ENCODE results near the gene ABR.
"Not testable (repeated sequence)": the region's sequence is repeated elsewhere in the genome, so short reads cannot be mapped to it uniquely, and the experiment has no call there.

The ABR gene

GRCh38 chr17:983921-984320 lies 195.9 kb downstream of the ABR start:
- no peak for DNase-seq (ENCODE audit: low read depth)

- no peak for DNase-seq (ENCODE audit: low read depth)
These were observed 198.5 kb downstream of the ABR start for GRCh38 chr17:981292-981658.

DNA sequence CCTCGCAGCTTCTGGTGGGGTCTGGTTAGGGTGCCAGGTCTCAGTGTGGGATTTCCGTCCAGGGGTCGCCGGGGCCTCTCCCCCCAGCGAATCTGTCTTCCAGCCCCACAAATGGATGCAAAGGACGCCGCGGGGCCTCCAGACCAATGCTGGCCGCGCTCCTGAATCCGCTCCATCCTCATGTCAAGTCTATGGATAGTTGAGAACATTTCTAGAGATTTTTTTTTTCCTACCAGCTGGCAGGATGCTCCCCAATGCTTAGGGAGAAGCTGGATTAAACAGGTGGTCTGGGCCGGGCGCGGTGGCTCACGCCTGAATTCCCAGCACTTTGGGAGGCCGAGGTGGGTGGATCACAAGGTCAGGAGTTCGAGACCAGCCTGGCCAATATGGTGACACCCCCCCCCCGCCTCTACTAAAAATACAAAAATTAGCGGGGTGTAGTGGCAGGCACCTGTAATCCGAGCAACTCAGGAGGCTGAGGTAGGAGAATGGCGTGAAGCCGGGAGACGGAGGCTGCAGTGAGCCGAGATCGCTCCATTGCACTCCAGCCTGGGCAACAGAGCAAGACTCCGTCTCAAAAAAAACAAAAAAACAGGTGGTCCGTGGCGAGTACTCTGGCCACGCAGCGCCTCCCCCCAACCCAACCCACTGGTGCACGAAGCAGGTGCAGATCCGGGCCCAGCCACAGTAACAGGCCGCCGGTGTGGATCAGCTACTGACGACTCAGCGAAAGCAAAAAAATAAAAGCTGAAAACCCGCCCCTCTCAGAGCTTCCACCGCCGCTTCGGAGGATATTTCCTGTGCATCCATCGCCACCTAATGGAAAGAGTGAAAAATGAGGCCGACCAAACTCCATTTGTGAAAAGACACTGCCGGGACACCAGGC lies 199.1 kb downstream of the ABR start:
- DNase-seq (ENCODE audit: low read depth): peak; percentile 79

- peak; percentile 35 for DNase-seq (ENCODE audit: low read depth)
These were observed 200.0 kb downstream of the ABR start, which contains the start of gene NXN for GRCh38 chr17:979539-980405. NXN (minus strand) TSS chr17:979776.

- DNase-seq (ENCODE audit: low read depth): no peak
These were observed 200.6 kb downstream of the ABR start for GRCh38 chr17:979212-979538.

DNA sequence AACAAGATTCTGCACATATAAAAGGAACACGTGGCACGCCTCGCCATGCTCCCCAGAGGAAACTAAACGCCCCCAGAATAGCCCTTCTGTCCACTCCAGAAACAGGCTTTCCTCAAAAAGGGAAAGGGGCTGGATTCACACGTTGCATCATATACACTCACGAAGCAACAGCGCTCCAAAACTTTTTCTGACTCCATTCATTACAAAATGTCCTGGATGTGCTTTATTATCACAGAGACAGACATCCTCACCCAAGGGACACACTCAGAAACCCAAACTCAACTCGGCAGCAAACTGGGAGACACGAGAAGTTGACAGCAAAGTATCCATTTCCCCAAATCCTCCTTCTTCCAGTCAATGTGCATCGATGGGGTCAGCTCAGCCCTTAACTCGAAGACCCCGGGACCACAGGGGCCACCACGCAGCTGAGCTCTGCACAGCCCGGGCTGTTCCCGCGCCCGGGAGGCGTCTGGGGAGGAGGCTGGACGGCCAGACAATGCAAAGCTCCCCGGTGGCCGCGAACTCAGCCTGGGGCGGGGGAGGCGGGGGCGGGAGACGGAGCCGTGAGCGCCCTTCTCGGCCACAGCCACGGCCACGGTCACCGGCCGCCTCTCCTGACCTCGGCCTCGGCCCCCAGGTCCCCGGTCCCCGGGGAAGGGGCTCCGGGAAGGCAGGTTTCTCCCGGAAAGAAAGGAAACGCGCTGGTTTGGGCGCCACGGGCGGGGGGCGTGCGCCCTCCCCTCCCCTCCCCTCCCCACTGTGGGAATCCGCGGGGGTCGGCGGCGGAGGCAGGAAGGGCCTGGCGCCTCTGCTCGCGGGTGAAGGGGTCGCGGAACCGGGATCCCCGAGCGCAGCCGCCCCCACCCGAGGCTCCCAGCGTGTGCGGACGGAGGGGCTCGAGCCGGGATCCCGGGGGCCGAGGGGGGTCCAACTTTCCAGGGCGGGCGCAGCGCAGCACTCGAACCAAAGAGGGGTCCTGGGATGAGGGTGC lies 201.4 kb downstream of the ABR start:
- DNase-seq (ENCODE audit: low read depth): no peak

DNA sequence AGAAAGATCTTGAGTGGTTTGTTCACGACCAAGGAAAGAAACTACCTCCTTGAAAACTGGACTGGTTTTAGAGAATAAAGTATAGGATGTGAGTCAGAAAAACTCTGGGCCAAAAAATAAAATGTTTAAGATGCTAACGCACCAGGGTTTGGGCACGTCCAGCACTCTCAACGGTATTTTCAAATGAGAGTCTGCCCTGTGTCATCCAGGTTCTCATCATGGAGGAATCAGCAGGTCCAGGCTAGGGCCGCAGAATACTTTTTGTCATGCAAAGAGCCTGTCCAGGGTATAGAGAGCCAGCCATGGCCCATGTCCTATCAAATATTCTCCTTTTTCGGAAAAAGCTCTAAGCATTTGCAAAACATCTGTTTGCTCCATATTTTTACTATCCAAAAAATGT lies 202.6 kb downstream of the ABR start:
- no peak for DNase-seq (ENCODE audit: low read depth)

DNA sequence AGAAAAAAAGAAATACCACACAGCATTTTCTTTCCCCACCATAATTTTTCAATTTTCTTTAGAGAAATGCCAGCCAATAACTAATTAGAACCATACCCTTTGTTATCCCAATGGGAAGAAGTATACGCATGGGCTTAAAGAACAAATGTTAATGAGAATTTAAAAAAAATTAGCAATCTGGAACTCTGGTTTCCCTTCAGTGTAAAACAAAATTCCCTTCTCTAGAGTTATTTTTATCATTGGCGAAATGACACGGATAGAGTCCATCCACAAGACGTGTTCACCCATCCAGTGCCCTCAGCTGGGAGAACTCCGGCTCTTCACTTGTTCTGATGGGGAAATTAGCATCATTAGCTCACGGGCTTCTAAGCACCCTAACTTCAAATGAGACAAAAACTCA lies 203.5 kb downstream of the ABR start:
- no peak for DNase-seq (ENCODE audit: low read depth)

- DNase-seq (ENCODE audit: low read depth): peak; percentile 26
These were observed 204.3 kb downstream of the ABR start for GRCh38 chr17:975371-975915.

DNA sequence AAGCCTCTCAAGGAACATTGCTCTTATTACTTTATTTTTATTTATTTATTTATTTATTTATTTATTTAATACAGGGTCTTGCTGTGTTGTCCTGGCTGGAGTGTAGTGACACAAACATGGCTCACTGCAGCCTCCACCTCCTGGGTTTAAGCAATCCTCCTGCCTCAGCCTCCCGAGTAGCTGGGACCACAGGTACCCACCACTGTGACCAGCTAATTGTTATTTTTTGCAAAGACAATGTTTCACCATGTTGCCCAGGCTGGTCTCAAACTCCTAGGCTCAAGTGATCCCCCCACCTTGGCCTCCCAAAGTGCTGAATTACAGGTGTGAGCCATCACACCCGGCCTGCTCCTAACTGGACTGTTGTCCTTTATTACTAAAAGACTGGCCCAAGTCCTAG lies 205.0 kb downstream of the ABR start:
- not testable (repeated sequence) for DNase-seq (ENCODE audit: low read depth)

DNA sequence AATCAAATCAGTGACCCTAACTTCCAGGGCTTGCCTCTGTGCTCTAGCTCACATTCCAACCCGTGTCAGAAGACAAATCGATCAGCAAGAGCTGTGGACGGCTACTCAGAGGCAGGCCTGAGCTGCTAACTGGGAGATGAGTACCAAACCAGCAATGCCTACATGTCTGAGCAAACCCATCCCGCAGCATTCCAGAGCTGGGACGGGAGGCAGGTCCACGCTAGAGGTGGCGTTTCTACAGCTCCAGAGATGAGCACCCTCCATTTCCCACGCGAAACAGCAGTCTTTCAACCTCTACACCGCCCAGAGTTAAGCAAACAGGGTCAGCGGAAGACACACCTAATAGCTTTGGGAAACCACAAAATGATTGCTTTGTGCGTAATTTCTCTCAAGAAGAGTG lies 206.7 kb downstream of the ABR start:
- DNase-seq (ENCODE audit: low read depth): no peak

- not testable (repeated sequence) for DNase-seq (ENCODE audit: low read depth)
These were observed 207.9 kb downstream of the ABR start for GRCh38 chr17:971861-972260.

- DNase-seq (ENCODE audit: low read depth): no peak
These were observed 209.4 kb downstream of the ABR start for GRCh38 chr17:970364-970763.

DNA sequence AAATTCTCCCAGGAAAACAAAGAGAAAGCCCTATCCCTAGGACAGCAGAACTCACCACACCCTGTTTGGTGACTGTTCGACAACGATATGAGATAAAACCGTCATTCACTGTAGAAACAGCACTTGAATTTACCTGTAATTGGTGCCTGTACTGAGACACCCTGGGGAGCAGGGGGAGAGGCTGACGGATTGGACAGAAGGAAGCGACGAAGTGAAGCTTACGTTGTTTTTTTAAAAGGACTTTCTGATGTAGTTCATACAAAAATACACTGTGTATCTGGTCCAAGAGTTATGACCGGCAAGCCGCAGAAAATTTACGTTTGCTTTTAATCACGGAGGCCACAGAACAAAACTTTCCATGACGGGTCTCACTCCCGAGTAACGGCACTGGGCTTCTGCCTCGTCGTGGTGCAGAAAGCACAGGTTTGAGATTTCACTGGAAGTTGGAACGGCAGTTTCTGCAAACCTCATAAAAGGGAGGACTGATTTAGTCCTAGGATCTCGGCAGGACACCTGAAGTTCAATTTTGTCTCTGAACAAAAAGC lies 209.9 kb downstream of the ABR start:
- peak; percentile 26 for DNase-seq (ENCODE audit: low read depth)

DNA sequence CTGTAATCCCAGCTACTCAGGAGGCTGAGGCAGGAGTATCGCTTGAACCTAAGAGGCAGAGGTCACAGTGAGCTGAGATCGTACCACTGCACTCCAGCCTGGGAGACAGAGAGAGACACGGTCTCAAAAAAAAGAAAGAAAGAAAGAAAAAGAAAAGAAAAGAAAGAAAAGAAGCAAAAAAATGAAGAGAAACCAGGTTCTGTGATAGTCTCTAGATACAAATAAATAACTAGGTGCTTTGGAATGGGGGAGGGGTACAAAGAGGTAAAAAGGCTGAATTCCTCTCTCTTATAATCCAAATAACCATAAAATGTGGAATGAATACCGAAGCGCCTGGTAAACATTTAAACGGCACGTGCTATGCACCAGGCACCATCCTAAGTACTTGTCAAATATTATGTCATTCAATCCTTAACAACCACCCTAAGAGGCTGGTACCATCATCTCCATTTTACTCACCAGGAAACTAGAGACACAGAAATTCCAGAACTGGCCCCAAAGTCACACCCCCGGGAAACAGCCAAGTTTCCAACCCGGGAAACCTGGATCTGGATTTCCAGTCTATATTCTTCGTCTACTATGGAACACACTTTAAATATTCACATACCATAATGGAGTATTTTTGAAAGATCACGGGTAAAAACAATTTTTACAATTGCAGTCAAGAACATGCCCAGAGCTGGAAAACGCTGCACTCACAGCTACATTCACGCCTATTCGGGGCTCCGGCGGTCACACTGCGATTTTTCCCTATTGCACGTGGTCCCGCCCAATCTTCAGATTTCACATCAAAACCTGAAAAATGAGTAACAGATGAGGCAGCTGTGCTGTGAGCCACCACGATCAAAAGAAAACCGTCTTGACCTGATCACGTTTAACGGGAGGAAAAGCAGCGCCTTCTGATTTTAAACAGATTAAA lies 210.7 kb downstream of the ABR start:
- no peak for DNase-seq (ENCODE audit: low read depth)

DNA sequence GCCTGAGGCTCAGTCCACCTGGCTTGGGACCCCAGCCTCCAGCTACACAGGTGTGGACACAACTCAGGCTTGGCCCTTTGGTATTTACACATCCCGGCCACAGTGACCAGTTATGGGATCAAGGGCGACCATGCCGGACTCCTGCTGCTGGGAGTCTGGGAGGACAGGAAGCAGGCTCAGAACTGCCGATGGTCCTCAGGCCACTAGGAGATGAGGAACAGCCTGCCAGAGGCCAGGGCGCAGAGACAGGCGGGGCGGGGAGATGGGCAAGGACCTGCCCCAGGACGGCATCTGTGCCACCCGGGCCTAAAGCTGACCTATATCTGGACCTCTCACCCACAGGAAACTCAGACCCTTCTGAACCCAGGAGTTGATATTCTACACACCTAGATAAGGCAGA lies 212.7 kb downstream of the ABR start:
- no peak for DNase-seq (ENCODE audit: low read depth)

- no peak for DNase-seq (ENCODE audit: low read depth)
These were observed 214.3 kb downstream of the ABR start for GRCh38 chr17:965311-965989.

DNA sequence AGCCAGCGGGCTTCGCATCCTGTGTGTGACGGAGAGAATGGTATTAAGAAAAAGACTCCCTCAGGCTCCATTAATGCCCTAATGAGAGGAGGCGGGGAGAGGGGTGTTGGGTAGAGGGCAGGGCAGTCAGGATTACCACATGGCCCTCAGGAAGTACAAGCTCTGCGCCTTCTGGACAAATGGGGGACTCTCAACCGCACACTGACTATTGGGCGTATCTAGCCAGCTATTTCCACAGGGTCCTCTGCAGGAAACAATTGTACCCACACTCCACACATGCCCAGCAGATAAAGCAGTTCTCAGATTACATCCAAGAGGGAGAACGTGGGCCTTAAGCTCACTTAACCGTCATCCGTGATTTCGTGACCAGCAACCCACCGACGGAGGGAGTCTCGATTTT lies 214.9 kb downstream of the ABR start:
- no peak for DNase-seq (ENCODE audit: low read depth)

GRCh38 chr17:962670-963069 lies 217.1 kb downstream of the ABR start:
- no peak for DNase-seq (ENCODE audit: low read depth)

- DNase-seq (ENCODE audit: low read depth): no peak
These were observed 217.6 kb downstream of the ABR start for GRCh38 chr17:962166-962565.
